Stimulated activated CD8-positive, alpha-beta memory T cell treated with anti-CD3 and anti-CD28 coated beads, Interleukin-15, amount 100 ng/mL, for 1 hour (primary cell): Measurements from ENCODE around the gene COQ3.
"Not testable (repeated sequence)": the region's sequence is repeated elsewhere in the genome, so short reads cannot be mapped to it uniquely, and the experiment has no call there.

Experiments used
- DNase-seq: peaks from one replicate; pipeline ENCODE4 v3.0.0-alpha.2; 2020; ENCODE audit warnings: low read depth

The COQ3 gene

DNA sequence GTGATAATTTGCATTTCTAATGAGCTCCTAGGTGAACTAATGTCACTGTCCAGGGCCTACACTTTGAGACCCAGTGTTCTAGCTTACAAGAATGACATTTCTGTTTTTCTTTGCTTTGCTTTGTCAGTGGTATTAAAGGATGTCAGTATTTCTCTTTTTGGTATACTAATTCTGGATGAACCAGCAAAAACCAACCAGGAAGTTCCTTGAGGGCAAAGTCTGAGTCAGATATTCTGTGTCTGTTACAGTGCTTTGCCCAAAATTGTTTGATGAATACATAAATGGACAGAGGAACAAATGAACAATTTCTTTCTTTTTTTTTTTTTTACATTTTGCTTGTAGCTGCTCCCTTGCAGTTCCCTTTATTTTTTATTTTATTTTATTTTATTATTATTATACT is 15.4 kb downstream of the COQ3 start:
- no peak for DNase-seq

DNA sequence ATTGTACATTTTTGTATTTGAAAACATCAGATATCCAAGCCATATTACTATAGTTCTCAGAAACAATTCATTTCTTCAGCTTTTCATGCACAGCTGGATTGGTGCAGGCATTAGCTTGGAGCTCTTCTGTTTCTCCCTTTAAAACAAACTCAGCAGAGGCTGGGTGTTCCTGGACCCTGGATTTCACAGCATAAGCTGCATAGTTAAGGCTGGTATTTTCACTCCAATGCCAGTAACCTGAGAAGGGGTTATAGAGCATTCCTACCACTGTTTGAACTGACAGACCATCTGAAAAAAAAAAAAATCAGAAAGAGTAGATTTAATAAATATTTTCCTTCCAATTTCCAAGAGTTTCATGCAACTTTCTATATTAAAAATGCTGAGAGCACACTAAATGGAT is 24.5 kb downstream of the COQ3 start:
- no peak for DNase-seq

DNA sequence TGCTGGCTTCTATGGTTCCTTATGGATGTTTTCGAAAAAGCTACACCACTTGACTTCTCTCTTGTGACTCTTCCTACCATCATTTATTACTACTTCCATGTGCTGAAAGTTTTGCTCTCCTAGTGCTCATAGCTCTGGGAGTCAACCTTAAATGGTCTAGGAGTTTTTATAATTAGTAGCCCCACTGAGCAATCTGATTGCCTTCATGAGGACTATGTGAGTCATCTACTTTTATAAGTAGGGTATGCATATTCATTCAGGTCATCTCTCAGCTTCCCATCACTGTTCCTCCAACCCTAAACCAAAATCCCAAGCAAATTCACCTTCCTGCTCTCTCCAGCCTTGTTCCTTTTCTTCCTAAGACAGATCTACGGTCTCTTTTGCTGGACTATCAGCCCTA is 27.1 kb downstream of the COQ3 start:
- no peak for DNase-seq

DNA sequence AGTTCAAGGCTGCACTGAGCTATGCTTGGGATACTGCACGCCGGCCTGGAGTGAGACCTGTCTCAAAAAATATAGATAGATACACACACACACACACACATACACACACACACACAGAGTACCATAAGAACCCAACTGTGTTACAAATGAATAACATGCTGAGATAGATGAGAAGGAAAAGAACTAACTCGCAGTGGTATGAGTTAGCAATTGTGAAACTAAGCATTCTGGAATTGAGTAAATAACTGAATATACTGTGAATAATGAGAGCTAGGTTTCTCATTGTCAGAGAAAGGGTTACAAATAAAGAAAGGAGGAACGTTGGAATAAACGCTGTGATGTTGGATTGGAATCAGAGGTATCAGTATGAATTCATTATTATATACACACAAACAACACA is 30.0 kb downstream of the COQ3 start:
- DNase-seq, result no peak

DNA sequence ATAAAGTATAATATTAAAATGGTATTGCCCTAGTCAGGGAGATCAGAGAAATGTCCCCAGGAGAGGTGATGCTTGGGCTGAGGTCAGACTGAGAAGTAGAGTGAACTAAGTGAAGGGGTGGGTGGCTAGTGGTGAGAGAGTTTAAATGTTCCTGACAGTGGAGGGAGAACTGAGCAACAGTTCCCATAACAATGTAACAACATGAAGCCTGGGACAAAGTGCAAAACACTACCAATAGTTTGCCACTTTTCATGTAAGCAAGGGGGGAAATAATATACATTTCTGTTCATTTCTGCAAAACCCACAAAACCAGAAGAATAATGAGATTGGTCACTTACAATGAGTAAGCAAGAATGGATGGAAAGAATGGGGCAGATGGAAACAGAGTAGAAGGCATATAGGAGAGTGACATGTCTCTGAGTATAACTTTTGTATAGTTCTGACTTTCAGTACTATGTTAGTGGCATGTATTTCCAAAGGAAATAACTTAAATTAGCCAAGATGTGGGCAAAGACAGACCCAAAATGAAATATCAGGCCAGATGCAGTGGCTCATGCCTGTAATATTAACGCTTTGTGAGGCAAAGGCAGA is 31.2 kb downstream of the COQ3 start:
- DNase-seq, result no peak

DNA sequence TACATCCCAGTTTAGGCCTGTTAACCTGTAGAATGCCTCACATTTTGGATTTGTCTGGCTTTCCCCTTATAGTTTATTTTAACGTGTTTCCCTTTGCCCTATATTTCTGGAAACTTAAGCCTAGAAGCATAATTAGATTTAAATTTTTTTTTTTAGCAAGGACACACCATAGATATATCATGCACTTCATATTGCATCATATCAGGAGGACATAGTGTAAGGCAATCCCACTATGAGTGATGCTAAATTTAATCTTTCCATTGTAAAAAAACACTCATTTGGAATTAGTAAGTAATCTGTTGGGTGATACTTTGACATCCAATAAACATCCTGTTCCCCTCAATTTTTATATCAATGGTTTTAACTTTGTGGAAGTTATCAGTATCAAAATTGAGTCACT is 34.2 kb downstream of the COQ3 start:
- no peak for DNase-seq

DNA sequence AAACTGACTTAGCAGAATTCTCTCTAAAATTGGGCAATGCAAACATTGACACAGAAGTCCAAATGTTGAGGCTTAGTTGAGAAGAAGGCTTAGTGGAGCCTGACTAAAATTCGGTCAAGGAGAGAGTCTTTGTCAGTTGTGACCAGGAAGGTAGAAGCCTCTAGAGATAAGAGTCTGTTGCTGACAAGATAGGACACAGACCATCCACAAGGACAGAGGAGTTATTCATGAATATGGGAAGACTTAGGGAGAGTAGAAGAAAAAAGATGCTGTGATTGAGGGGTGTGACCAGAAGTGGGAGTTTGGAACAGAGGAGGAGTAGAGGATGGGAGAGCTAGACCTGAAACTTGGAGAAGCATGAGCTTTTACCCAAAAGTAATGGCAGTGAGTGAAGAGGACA is 37.4 kb downstream of the COQ3 start:
- DNase-seq, result no peak

DNA sequence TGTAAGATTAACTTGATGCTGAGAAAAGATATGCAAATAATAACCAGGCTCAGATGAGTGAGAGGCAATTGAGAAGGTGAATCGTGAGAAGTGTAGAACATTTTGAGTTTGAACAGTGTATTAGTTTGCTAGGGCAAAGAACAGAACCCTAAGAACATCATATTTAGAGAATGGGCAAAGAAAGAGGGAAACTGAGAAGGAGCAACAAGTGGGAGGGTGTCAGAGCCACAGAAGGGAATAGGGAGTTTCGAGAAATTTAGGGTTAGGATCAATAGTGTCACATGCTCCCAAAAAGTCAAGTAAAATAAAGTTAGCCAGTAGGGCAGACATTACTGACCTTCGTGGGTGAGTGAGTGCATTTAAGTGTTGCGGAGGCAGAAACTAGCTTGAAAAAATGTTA is 39.0 kb downstream of the COQ3 start:
- DNase-seq, result no peak

DNA sequence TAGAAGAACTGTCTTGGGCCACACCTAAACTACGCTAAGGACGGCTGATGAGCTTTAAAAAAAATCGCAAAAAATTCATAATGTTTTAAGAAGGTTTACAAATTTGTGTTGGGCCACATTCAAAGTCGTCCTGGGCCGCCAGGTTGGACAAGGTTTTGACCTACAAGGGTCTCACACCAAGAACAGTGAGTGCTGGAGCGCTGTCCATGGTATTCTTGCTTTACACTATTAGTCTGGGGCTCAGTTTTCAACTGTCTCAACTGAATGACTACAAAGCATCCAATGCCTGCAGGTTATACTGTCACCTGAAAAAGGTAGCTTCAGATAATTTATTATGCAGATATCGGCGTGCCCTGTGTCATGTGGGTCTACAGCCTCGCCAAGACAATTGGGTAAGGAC is 40.9 kb downstream of the COQ3 start:
- DNase-seq, result no peak

DNA sequence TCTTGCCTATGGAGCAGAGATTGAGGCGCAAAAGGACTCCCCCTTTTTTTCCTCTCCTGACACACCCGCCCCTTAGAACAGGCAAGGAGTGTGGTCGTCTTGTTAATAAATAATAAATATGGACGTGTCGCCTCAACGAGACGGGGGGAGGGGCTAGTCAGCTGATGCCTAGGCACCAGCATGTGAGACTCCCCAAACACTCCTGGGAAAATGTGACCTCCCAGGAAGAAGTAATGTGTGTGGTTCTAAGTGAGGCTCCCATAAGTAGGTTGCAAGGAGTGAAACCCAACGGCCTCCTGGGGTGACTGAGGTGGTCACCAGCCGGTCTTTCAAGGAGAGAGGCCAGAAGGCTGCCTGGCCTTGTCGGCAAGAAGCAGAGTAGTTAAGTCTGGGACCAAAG is 43.4 kb downstream of the COQ3 start:
- no peak for DNase-seq

DNA sequence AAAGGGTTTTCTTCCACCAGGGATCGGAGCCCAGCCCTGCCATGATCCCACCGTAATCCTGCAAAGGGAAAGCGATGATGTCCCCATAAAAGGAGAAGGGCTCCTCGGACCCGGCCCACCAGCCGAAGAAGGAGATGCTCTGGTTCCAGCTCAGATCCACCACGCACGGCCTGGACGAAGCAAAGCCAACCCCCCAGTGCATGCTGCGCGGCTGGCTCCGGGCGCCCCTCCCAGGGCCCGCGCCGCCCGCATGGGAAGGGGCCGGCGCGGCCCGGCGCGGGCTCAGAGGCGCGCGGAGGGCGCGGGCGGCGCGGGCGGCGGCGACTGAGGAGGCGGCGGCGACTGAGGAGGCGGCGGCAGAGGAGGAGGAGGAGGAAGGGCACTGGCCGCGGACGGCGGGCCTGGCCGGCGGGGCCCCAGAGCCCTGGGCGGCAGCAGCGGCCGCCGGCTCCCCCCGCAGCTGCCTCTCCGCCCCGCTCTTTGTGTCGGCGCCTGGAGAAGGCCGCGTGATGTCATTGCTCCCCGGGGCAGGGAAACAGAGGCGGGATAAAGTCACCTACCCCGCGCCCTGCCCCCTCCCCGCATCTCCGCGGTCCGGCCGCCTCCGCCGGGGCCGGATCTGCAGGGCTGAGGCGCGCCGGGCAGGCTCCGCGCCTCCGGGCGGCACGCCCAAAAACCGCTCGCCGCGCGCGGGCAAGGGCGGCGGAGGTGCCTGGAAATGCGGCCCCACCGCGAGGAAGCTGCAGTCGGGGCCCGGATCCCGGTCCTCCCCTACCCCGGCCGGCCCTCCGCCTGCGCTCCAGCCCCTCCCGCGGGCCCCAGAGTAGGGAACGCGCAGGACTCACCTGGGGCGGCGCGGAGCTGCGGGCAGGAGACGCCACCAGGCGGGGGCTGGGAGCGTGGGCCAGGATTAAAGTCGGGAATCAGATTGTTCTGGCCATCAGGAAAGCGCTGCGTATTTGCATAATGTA is 44.5 kb downstream of the COQ3 start, which contains the start of gene FAXC:
TSS of gene FAXC (minus strand) at position 504 of the 971 bp plus-strand sequence. CDS start at position 202, 302 bp downstream.
- no peak for DNase-seq

DNA sequence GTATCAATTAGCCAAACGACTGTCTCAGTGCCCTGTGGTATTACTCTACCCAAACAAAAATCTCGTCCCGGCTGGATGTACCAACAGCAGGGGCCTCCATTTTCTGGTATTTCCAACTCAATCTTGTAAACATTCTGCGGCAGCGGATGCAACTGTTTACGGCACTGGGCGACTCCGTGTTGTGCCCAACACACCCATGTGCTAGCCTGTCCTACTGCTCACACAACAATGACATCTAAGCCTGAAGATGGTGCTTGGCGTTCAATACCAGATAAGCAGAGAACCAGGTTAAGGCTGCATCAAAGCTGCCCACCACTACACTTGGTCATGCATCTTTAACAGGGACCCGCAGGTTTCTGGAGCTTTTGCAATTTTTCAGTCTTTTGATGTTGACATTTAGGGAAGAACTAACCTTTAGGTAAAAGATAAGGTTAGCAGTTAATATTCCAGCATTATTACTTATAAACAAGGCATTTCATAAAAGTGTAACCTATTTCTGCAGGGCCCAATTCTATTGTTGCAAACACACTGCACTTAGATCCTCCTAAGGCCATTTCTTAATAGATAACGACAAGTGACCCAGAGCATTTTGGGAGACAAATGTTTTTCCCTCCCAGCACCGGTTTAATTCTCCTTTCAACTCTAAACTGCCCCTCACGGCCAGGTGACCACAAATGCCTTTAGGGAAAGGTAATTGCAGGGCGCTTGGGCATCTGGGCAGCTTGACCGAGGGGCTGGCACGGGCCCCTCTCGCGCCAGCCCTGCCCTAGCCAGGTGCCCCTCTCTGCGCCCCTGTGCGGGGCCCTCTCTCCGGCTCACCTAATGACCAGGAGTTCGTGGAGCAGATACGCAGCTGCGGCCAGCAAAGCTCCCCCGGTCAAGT is 45.5 kb downstream of the COQ3 start:
- DNase-seq, result no peak

DNA sequence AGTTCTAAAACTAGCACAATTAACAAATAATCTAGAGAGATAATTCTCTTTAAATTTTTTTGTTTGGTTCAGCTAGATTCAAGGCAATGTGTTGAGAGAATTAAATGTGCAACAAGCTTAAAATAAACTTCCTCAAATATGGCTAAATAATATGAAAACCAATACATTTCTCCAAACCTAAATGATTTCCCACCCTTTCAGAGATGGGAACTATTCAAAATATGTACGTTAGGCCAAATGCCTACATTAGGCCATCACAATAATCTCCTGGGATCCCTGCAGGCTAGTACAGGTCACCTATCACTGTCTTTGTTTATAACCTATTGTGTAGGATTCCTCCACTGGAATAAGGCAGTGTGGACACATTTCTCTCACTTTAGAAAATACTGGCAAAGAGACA is 46.2 kb downstream of the COQ3 start:
- no peak for DNase-seq

DNA sequence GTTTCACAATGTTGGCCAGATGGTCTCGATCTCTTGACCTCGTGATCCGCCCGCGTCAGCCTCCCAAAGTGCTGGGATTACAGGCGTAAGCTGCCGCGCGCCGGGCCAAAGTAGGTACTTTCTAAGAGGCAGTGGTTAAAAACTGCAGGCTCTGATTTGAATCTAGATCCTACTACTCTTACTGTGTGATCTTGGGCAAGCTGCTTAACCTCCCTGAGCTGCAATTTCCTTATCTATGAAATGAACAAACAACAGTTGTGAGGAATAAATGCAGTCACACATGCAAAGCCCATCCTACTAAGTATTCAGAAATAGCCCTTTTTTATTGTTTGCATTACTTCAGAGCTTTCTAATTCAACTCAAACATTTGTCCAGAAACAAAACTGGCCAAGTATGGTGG is 47.4 kb downstream of the COQ3 start:
- DNase-seq, result no peak

DNA sequence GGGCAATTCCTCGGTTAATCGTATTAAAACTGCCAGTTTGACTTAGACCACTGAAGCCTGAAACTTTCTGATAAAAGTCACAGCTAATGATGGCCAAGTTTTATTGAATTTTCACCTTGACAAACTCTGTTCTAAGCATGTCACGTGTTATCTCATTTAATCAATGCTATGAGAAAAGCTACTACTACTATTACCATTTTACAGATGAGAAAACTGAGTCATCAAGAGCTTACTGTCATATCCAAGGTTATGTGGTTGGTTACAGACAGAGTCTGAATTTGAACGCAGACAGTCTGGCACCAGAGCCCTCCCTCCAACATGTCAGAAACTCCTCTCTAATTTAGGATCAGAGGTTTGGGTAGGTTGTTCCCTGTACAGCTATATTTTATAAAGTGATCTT is 48.8 kb downstream of the COQ3 start:
- no peak for DNase-seq

DNA sequence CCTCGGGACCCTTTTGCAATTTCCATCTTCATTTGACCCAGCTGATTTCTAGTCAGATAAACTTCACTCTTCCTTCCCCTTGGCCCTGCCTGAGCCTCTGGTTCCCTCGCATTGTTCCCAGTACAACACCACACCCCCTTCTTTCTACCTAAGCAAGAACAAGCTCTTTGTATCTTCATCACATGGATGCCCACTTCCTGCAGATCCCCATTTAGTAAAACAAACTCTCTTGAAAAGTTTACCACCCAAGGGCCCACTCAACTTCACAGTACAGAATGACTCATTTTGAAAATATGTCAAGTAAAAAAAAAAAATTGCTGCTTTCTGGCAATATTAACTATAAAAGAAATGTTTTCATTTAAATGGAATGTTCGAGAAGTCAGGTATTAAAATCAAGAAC is 49.7 kb downstream of the COQ3 start:
- DNase-seq, result no peak

DNA sequence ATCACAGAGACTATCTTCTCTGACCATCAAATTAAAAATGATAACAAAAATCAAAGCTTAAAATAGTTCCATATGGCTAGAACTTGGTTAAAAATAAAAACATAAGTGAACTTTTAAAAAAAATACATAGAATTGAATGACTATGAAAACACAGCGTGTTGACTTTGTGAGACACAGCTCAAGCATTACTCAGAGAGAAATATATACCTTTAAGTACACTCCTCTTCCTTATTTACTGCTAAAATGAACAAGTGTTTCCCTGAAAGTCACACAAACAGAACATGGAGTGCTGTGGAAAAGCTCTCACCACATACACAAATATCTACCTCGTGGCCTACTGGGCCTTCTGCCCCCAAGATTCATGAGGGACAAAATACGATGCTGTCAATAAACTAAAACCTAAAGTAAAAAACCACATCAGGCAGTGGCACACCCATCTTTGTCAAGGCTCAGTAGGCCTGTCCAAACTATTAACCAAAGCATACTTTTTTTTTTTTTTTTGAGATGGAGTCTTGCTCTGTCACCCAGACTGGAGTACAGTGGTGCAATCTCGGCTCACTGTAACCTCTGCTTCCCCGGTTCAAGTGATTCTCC is 52.0 kb downstream of the COQ3 start:
- no peak for DNase-seq

DNA sequence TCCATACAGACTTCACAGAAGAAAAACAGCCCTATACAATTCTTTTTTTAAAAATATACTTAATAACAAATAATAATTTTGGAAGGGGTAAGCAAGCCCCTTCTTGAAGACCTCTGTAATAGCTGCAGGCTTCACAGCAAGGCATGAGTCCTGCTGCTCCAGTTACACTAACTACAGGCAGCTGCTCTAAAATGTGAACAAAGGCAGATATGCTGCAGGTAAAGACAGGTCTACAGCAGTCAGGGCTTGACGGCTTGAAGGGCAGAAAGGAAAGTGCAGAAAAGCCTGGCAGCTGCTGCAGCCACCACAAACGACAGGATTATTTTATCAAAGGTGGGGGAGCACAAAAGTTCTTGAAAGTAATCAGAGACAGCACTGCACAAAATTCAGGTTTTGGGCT is 55.8 kb downstream of the COQ3 start:
- DNase-seq, result no peak

DNA sequence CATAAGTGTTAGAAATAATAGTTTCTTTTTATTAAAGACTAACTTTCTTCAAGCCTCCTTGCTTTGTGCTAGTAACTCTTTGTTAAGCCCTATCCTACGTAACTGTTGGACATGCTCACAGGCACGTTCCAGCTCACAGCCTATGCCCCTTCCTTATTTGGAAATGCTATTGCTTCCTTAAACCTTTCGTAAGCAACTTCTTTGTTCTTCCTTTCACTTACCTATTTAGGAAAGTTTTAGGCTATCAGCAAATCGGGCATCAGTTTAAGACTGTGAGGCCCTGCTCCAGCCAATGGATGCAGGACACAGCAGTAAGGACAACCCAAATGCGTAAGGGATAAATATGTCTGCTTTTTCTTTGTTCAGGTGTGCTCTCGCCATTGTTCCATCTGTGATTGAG is 58.7 kb downstream of the COQ3 start:
- not testable (repeated sequence) for DNase-seq

DNA sequence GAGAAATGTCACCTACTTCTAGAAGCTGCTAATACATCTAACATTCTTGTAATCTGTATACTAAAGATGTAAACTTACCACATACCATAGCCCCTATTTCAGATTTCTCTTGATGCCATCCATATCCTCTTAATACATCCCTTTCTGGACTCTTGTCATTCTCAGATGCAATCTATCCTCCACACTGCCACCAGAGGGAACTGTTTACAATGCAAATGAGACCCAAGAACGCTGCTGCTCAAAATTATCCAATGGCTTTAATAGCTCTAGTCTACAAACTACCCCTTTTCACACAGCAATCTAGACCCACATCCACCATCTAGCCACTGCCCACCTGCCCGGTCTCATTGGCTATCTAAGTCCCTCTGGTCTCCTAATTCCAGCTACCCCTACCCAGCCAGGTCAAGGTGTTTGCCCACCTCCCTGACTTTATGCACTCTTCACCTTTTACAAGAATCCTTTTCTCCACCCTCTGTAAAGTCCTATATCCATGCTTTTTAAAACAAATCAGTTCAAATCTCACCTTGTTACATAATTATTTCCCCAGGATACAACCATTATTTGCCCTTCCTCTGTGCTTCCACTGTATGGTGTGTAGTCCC is 59.4 kb downstream of the COQ3 start:
- no peak for DNase-seq

DNA sequence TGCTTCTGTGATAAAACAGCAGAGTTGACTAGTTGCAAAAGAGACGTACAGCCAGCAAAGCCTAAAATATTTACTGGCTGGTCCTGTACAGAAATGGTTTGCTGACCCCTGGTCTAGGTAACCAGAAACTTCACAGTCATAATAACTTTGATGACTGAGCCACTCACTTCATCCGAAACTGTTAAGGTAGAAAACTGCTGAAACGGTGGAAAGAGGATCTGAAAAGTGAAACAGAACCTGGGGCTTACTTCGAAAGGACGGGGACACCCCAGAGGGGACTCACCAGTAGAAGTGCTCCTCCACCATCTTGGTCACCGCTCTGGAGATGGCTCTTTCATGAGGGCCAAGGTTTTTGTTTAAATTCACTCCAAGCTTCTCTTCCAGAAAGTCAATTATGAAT is 60.9 kb downstream of the COQ3 start:
- DNase-seq, result no peak

DNA sequence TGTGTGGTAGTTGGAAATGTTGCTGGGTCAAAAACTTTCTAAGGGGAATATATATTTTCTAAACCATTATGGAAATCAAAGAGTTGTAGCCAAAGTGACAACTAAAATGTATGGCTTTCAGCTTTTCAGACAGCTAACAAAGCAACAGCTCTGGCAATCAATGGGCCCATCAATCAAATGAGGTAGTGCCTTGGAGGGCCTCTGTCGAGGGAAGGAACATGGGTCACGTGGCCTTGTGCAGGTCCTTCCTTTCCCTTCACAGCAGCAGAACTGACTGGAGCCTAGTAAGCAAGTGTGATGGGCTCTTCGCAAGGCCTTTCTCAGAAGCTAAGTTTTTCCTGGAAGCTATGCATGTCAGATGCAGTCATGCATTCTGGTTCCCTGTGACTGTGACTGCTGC is 62.5 kb downstream of the COQ3 start:
- no peak for DNase-seq
